M059J (cell line): Measurements from ENCODE around the gene DYSF. TPM values are rescaled to one million over a fixed set of nuclear protein-coding genes. Genes with fewer than 3 reads are reported as not detected.

ENCODE experiments used
- DNase-seq: peaks from one replicate; pipeline ENCODE4 v3.0.0-alpha.2; 2012; ENCODE audit warnings: low read depth
- total RNA-seq: library from RNA; depleted of rRNA; stranded (reverse); fragments of >200 nt; shearing (Covaris generic); gene quantifications from 2 replicates; pipeline ENCODE4 v1.2.3, GENCODE V29; 2014

Gene DYSF
- total RNA-seq, 1 experiment from 2014 or later: 0.81 TPM

DNA sequence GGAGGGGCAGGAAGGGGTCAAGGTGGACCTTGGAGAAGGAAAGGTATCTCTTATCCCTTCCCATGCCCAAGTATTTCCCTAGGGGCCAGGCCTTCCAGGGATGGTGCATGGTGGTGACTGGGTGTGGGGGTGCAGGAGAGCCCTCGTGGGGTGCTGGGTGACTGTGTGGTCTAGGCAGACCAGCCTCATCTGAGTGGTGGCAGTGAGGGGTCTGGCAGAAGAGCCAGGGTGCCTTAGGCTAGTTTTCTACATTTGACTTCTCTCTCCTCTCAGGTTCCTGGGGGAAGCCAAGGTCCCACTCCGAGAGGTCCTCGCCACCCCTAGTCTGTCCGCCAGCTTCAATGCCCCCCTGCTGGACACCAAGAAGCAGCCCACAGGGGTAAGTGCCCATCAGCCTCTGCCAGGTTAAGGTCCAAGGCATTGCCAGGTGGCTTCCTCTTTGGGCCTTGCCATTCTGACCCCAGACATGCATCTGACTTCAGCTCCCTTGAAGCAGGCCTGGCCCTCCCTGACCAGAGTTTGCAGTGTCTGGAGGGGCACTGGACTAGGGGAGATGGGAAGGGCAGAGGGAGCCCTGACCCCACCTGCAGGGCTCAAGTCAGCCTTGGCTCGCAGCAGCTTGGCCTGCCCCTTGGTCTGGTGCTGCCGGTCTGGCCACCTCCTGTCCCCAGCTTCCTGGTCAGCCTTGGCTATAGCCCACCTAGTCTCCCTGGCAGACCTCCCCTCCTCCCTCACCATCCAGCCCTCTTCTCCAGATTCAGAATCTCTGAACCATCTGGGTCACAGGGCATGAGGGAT, 49.8 kb downstream of the DYSF start:
- DNase-seq: no peak

- DNase-seq: no peak
Observed at GRCh38 chr2:71503837-71504236, 50.5 kb downstream of the DYSF start.

DNA sequence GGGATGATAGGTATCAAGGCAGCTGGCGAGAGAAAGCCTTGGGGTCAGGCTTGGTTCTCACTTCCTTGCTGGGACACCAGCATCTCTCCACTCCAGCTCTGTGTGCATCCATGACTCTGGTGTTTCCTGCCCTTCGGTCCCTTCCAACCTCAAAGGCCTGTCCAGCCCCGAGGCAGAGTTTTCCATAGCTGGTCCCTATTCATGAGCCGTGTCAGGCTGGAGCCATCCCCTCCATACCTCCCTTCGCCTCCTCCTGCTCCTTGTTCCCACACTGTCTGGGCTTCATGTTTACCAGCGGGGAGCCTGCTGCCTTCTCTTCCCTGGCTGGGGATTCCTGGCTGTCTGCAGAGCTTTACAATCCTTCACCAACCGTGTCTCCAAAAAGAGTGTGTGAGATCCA, 51.2 kb downstream of the DYSF start:
- DNase-seq: no peak

GRCh38 chr2:71505086-71505769, 51.9 kb downstream of the DYSF start:
- no peak for DNase-seq

DNA sequence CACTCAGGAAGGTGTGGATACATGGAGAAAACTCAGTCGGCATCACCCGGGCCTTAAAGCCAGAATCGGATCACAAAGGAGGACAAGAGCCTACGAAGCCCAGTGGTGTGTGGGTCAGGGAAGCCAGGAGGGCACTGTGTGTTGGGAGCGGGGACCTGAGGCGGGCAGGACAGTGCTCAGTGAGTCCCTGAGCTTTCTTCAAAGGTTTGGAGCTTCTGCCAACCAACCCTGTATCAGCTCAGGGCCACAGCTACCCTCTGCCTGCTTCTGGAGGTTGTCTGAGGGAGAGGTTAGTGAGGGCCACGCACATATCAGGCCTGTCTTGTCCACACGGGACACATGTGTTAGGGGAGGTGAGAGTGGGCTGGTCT, 52.4 kb downstream of the DYSF start:
- no peak for DNase-seq

DNA sequence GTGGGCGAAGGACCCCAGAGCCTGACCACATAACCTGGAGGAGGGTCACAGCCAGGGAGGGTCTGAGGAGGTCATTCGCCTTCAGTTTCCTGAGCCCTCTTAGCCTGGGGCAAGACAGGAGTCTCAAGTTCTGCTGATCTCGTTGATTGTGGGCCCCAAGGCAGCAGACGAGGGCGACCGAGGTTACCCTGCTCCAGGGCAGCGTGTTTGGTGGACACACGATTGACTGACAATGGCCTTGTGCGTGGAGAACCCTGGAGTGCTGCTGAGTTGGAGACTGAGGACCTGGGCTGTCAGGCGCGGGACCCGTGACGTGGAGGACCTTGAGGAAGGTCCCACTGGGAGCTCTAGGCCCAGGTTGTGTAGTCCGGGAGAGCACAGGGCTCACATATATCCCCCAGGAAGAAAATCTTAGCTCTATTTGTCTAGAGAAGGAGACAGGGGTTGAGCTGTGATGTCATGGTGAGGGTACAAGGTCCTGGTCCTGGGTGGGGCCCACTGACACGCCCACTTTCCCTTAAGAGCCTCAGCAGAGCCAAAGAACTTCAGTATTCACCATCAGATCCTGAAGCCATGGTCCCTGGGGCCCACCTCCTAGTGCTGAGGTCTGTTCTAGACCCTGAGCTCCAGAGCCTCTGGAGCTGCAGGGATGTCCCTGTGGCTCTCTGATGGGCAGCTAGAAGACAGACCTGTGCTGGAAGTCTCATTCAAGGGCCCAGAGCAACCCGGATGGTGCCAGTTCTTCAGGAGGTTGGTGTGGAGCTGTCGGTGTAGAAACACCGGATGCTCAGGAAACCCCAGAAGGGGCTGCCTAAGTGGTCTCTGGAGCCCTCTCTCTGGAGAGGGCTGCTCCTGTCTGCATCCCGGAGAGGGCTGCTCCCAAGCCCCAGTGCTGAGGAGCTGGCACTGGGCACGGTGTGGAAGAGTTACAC, 53.1 kb downstream of the DYSF start:
- no peak for DNase-seq

GRCh38 chr2:71507476-71507875, 54.1 kb downstream of the DYSF start:
- no peak for DNase-seq

DNA sequence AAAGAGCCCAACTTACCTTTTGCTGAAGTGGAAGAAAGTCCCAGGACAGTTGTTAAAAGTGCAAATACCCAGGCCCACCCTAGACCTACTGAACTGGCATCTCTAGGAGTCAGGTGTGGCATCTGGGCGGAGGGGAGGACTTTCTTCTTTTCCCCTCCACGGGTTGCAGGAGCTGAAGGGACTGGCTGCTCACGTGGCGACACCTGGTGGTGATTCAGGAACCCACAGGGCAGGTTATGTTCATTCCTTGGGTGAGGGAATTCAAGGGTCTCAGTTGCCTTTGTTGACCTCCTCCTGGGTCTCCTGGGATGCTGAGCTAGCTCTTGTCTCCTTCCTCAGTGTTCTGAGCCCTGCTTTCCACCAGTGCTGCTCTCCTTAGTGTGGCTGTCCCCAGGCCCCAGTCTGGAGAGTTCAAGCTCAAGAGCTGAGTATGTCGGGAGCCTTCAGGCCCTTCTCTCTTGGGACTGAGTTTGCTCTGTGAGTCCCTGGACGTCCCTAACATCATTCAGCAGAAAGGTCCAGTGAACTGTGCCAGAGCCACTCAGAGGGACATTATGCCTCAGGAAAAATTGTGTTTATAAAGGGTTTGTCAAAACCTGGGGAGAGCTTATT, 56.9 kb downstream of the DYSF start:
- DNase-seq: peak; percentile 48

- no peak for DNase-seq
Observed at GRCh38 chr2:71510938-71511337, 57.6 kb downstream of the DYSF start.

DNA sequence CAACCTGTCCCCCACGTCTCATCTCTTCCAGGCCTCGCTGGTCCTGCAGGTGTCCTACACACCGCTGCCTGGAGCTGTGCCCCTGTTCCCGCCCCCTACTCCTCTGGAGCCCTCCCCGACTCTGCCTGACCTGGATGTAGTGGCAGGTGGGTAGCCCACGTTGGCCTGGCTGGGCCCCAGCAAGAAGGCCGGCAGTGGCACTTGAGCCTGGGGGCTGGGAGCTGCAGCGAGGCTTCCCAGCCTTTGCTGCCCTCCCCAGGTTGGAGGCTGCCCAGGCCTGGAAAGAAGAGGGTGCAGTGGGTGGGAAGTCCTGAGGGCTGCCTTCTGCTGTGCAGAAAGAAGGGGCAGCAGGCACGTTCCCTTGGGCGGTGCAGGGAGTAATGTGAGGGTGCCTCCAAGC, 58.4 kb downstream of the DYSF start:
- no peak for DNase-seq

DNA sequence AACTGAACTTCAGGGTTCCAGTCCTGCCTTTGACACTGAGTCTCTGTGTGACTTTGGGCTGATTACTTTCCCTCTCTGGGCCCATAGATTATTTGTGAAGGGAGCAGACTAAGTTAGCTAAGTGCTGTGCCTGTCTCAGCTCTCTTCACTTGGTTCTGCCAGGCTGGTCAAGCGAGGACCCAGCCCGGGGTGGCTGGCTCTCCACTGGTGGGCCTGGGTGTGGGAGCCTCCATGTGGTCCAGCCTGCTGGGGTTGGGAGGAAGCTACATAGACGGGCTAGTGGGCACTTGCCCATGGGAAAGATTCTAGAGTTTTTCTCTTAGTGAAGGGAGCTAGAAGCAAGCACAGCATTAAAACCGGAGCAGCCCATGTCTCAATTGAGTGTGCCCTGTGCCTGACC, 59.0 kb downstream of the DYSF start:
- DNase-seq: no peak

GRCh38 chr2:71513096-71513495, 59.7 kb downstream of the DYSF start:
- DNase-seq: no peak

GRCh38 chr2:71513721-71514120, 60.4 kb downstream of the DYSF start:
- no peak for DNase-seq

- no peak for DNase-seq
Observed at GRCh38 chr2:71516253-71516888, 63.0 kb downstream of the DYSF start.

DNA sequence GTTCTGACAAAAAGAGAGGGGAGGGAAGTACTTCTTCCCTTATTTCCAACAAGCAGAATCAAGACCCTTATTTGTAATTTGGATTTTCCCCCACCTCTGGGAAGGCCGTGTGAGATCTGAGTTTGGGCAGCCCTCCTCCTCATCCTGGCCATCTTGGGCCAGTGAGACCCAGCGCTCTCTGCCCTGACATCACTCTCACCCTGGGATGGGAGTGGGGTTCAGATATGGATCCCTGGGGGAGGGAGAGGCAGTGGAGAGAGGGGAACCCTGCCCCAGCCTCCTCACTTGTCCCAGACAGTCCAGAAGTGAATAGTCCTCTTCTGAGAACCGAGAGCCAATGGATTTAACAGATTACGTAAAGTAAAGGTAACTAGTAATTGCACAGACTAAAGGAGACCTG, 64.5 kb downstream of the DYSF start:
- no peak for DNase-seq

GRCh38 chr2:71521436-71521950, 68.1 kb downstream of the DYSF start:
- no peak for DNase-seq

GRCh38 chr2:71524476-71524875, 71.1 kb downstream of the DYSF start:
- no peak for DNase-seq

- DNase-seq: no peak
Observed at GRCh38 chr2:71526141-71526540, 72.8 kb downstream of the DYSF start.

DNA sequence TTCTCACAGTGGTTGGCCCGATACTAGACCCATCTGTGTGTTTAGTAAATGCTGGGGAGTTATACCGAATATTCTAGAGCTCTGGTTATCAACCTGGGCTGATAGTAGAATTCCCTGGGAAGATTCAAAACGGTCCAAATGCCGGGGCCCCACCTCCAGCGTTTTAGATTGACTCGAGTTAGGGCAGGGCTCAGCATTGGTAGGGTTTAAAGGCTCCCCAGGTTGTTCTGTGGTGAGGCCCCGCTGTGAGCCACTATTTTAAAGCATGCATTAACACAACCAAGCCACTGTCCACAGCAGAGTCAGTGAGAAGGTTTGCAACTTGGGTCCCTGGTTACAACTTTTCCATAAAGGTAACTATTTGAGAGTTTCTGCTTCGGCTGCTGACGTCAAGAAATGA, 73.6 kb downstream of the DYSF start:
- no peak for DNase-seq

GRCh38 chr2:71528131-71528591, 74.8 kb downstream of the DYSF start:
- no peak for DNase-seq

DNA sequence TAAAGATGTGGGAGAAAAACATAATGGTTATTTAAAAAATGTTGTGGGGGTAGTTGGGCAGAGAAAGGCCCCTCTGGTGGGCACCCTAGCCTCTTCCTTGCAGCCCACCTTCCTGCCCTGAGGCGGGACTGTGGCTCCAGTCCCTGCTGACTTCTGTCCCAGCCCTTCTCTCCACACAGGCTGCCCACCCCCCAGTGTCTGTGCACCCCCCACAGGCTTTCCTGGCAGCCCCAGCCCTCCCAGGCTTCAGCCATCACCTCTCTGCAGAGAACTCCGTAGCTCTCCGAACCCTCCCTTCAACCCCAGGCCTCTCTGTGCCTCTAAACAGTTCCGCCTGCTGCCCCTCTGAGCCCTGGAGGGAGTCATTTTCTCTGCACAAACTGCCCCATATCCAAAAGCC, 75.4 kb downstream of the DYSF start:
- no peak for DNase-seq
